ENCODE results near the gene VAMP2.
A peak's percentile ranks its signal among the peaks of the same experiment; 100 is the strongest.

Gene VAMP2

GRCh38 chr17:8142887-8143580 is 19.7 kb downstream of the VAMP2 start:
- no peak for DNase-seq (ENCODE audit: low spot score)

- no peak for DNase-seq (ENCODE audit: low spot score)
Observed at GRCh38 chr17:8142158-8142886, 20.4 kb downstream of the VAMP2 start.

- DNase-seq (ENCODE audit: low spot score), result no peak
Observed at GRCh38 chr17:8141741-8142140, 21.0 kb downstream of the VAMP2 start.

- DNase-seq (ENCODE audit: low spot score), result no peak
Observed at GRCh38 chr17:8141045-8141444, 21.7 kb downstream of the VAMP2 start.

DNA sequence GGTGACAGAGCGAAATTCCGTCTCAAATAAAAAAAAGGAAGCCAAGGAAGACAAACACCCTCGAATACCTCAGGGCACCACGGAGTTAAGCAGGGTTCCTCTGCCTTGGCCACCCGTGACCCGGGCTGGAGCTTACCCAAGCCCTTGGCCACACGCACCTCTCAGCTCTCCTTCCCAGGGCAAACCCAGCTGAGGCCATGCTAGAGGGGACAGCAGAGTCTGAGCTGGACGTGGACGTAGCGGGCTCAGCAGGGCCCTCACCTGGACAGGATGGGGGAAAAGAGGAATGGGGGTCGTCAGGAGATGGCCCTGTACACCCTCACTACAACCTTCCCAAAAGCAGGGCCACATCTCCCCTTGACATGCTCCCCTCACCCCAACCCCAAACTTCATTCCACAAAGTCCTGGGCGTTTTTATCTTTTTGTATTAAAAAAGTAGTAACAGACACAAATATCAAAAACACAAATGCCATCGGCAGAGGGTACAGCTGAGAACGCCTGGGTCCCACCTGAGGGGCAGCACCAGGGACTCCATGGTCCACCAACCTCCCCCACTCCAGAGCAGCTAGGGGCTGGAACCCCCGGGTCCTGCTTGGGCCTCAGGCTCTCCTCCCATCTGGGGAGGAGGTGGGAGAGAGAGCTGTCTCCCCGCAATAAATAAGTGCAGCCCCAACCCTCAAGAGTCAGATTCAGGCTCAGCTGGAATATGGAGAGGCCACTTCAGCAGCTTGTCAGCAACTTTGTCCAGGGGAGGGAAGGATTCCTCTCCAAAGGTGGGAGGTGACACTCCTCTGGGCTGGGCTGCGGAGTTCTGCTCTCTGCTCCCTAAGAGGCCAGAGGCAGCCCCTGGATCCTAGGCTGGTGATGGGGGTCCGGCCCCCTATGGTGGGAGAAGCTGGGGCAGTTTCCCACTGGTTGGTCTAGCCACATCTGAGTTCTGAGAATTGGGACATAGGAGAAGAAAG is 22.4 kb downstream of the VAMP2 start:
- DNase-seq (ENCODE audit: low spot score), result no peak

- peak; percentile 90 for DNase-seq (ENCODE audit: low spot score)
Observed at GRCh38 chr17:8138672-8139371, 23.9 kb downstream of the VAMP2 start.

DNA sequence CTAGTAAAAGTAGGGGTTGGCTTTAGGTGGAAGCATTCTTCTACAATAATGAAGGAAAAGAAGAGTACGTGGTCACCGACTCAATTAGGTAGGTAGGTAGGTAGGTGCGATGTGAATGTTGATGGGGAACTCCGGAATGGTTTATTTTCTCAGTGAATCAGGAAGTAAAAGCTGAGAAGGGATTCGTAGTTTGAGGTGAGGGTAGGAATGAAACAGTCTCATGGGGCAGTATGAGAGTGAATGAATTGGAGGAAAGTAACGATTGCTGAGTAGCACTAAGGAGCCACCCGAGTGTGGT is 24.4 kb downstream of the VAMP2 start:
- no peak for DNase-seq (ENCODE audit: low spot score)

GRCh38 chr17:8137645-8138373 is 24.9 kb downstream of the VAMP2 start:
- DNase-seq (ENCODE audit: low spot score), result no peak

GRCh38 chr17:8133941-8134340 is 28.8 kb downstream of the VAMP2 start:
- no peak for DNase-seq (ENCODE audit: low spot score)

GRCh38 chr17:8133399-8133798 is 29.3 kb downstream of the VAMP2 start:
- no peak for DNase-seq (ENCODE audit: low spot score)

- no peak for DNase-seq (ENCODE audit: low spot score)
Observed at GRCh38 chr17:8131844-8132441, 30.8 kb downstream of the VAMP2 start.

GRCh38 chr17:8128125-8128784 is 34.5 kb downstream of the VAMP2 start:
- DNase-seq (ENCODE audit: low spot score), result no peak

DNA sequence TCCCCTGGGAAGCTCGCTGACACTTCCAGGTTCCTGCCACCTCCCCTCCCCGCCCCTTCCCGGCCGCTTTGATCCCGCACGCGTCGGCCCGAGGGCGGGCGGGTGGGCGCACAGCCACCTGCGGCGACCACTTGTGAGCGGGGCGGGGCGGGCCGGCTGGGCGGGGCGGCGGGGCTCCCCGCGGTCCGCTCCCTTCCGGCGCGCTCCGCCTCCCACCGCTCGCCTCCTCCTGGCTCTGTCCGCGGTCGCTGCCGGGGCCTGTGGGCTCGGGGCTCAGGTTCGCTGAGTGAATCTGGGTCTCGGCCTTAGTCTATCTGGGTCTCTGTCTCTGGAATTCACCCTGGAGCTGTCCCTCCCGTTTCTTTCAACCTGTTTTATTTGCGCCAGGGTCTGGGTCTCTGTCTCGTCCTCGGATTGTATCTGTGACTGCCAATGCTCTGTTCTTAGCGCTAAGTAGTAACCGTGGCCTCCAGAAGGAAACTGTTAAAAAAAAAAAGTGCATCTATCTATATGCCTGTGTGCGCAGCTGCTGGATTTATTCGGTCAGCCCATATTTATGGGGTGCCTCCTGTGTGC is 36.2 kb downstream of the VAMP2 start:
- DNase-seq (ENCODE audit: low spot score), result no peak

DNA sequence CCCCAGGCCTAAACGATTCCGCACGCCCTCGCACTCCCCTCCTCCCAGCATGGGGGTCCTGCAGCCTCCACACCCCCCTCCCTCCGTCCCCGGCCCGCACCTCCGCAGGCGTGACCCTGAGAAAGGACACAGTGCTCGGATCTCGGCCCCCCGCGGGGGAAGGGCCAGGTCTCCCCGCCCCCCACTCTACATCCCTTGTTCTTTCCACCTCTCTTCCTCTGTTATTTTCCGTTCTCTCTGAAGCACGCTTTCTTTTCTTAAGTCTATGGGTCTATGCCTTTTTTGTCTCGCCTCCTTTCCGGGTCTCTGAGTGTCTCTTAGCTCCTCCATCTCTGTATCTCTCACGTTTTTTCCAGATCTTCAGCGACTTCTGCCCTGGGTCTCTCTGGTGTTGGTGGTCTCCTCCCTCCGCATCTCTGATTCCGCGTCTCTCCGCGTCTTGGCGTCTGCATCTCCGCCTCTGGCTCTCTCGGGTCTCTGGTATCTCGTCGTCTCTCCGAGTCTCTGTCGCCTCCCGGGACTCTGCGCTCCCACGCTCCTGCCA is 36.7 kb downstream of the VAMP2 start:
- DNase-seq (ENCODE audit: low spot score), result no peak

GRCh38 chr17:8125154-8125946 is 37.4 kb downstream of the VAMP2 start:
- peak; percentile 77 for DNase-seq (ENCODE audit: low spot score)

- DNase-seq (ENCODE audit: low spot score), result no peak
Observed at GRCh38 chr17:8124350-8125153, 38.2 kb downstream of the VAMP2 start.

- no peak for DNase-seq (ENCODE audit: low spot score)
Observed at GRCh38 chr17:8123695-8124349, 38.9 kb downstream of the VAMP2 start, which contains the start of gene HES7. Gene HES7 (minus strand): TSS chr17:8124106. CDS start chr17:8124084, 22 bp downstream.
